Fibroblast of peridontal ligament (primary cell): ENCODE measurements around the gene CEACAM19.
"Not testable (repeated sequence)": the region's sequence is repeated elsewhere in the genome, so short reads cannot be mapped to it uniquely, and the experiment has no call there.

Source experiments
- DNase-seq: peaks from one replicate; pipeline ENCODE4 v3.0.0-alpha.2; 2010; ENCODE audit errors: extremely low read depth

Gene CEACAM19

GRCh38 chr19:44645407-44646048 is 25.8 kb upstream of the CEACAM19 start:
- no peak for DNase-seq

- DNase-seq, result no peak
These were observed 25.2 kb upstream of the CEACAM19 start for GRCh38 chr19:44646049-44646416.

GRCh38 chr19:44647144-44647543 is 24.1 kb upstream of the CEACAM19 start:
- DNase-seq, result no peak

GRCh38 chr19:44648631-44649251 is 22.5 kb upstream of the CEACAM19 start:
- peak; percentile 76 for DNase-seq

DNA sequence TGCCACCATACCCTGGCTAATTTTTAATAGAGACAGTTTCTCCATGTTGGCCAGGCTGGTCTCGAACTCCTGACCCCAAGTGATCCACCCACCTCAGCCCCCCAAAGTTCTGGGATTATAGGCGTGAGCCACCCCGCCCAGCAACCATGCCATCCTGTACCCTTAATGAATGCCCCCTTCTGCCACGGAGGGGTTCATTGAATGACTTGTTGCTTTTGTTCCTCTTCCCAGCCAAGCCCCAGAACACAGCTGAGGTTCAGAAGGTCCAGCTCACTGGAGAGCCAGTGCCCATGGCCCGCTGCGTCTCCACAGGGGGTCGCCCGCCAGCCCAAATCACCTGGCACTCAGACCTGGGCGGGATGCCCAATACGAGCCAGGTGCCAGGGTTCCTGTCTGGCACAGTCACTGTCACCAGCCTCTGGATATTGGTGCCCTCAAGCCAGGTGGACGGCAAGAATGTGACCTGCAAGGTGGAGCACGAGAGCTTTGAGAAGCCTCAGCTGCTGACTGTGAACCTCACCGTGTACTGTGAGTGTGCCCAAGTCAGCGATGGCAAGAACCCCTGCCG is 21.6 kb upstream of the CEACAM19 start:
- DNase-seq, result no peak

GRCh38 chr19:44653343-44653742 is 17.9 kb upstream of the CEACAM19 start:
- DNase-seq, result no peak

- peak; percentile 29 for DNase-seq
These were observed 17.1 kb upstream of the CEACAM19 start for GRCh38 chr19:44653977-44654774.

- DNase-seq, result peak; percentile 75
These were observed 13.9 kb upstream of the CEACAM19 start for GRCh38 chr19:44657211-44657921.

DNA sequence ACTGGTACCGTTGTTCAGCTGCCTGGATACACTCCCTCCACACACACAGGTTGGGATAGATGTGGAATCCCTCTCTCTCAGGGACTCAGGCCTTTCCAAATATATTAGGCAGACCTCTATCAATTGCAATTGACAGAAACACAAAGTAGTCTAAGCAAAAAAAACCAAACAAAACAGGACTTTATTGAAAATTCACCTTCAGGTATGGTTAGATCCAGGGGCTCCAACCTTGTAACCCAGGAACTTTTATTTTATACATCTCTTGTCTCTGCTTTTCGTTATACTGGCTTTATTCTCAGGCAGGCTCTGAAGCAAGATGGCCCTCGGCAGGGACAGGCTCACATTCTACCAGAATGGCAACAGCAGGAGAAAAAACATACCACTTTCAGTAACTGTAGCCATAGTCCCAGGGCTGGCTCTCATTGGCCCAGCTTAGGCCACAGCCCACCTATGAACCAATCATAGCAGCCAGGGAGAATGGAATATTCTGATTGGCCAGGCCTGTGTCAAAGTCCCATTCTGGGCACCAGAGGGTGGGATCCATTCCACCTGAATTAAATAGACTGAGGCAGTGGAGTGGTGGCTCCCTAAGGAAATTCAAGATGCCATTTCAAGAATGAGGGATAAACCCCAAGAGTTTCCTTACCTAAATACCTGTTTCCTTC is 13.1 kb upstream of the CEACAM19 start:
- DNase-seq, result no peak

GRCh38 chr19:44660081-44660480 is 11.2 kb upstream of the CEACAM19 start:
- no peak for DNase-seq

DNA sequence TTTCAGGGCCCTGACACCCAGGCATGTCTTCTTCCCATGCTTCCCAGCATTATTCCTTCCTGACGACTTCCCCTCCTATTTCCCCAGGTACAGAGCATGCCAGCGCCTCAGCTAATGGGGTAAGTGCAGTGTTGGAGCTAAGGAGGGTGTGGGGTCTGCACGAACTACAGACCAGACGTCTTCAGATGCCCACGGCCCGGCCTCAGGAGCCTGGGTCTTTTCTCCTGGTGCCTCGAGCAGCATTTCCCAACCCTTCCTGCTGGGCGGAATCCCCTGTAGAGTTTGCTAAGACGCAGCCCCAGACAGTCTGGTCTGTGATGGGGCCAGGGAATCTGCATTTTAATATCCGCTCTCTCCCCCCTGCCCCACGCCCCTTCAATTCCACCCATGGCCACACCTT is 10.1 kb upstream of the CEACAM19 start:
- no peak for DNase-seq

GRCh38 chr19:44661904-44662303 is 9.4 kb upstream of the CEACAM19 start:
- DNase-seq, result no peak

DNA sequence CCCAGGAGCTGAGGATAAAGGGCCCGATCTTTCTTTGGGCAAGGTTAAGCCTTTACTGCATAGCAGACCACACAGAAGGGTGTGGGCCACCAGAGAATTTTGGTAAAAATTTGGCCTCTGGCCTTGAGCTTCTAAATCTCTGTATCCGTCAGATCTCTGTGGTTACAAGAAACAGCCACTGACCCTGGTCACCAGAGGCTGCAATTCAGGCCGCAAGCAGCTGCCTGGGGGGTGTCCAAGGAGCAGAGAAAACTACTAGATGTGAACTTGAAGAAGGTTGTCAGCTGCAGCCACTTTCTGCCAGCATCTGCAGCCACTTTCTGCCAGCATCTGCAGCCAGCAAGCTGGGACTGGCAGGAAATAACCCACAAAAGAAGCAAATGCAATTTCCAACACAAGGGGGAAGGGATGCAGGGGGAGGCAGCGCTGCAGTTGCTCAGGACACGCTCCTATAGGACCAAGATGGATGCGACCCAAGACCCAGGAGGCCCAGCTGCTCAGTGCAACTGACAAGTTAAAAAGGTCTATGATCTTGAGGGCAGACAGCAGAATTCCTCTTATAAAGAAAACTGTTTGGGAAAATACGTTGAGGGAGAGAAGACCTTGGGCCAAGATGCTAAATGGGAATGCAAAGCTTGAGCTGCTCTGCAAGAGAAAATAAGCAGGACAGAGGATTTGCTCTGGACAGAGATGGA is 8.4 kb upstream of the CEACAM19 start:
- peak; percentile 84 for DNase-seq

DNA sequence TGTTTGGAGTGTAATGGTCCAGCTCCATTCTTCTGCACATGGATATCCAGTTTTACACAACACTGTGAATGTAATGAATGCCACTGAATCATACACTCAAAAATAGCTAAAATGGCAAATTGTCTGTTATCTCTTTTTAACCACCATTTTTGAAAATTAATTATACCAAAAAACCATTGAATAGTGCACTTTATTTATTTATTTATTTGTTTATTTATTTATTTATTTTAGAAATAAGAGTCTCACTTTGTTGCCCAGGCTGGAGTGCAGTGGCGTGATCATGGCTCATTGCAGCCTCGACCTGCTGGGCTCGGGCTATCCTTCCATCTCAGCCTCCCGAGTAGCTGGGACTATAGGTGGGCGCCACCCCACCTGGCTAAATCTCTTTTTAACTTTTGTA is 7.3 kb upstream of the CEACAM19 start:
- no peak for DNase-seq

GRCh38 chr19:44664976-44665375 is 6.3 kb upstream of the CEACAM19 start:
- no peak for DNase-seq

DNA sequence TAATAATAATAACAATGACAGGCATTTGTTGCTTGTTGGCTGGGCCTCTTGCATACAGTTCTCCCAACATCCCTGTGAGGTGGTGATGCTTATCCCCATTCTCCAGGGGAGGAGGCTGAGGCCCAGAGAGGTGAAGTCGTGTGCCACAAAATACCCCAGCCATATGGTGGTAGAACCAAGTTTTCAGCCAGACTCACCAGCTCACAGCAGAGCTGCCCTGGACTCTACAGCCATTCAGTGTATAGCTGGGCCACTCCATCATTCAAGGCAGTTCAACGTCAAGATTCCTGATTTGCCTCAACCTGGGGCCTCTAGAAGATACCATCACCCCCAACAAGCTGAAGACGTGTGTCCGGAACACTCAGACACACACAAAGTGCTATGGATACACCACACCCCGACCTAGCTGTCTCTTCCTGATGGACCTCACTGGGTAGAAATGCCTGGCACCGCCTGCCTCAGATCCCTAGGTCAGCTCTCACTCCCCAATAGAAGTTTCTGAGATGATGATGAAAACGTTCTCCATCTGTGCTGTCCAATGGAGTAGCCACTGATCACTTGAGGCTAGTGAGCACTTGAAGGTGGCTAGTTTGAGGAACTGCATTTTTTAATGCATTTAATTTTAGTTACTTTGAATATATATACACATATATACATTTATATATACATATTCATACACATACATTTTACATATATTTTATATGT is 4.3 kb upstream of the CEACAM19 start:
- DNase-seq, result no peak

- DNase-seq, result no peak
These were observed 2.1 kb upstream of the CEACAM19 start for GRCh38 chr19:44668985-44669764.

- not testable (repeated sequence) for DNase-seq
These were observed 1.3 kb upstream of the CEACAM19 start for GRCh38 chr19:44670027-44670426.

DNA sequence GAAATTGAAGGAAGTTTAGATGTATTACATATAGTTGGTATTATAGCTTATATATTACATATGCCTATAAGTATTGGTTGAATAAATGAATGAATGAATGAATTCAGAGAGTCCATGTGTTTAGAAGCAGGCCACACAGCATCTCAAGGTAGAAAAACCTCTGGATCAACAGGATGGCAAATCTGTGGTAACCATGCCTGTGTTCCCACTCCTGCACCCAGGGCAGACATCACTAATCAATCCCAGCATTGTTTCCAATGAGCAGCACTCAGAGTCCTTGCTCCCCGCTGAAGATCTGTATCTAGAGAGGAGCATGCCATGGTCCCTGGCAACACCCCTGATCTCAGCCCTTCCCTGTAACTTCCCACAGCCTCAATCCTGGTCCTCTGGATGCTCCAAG is 944 bp downstream of the CEACAM19 start:
- no peak for DNase-seq
